ENCODE measurements around the gene ZNF385C. TPM values are rescaled to one million over a fixed set of nuclear protein-coding genes. Genes with fewer than 3 reads are reported as not detected.

ZNF385C gene
- total and polyA plus RNA-seq, 2 donors (not counting 1 experiment from before 2014, with no cell fraction given), result under 0.01 to 0.03 TPM

DNA sequence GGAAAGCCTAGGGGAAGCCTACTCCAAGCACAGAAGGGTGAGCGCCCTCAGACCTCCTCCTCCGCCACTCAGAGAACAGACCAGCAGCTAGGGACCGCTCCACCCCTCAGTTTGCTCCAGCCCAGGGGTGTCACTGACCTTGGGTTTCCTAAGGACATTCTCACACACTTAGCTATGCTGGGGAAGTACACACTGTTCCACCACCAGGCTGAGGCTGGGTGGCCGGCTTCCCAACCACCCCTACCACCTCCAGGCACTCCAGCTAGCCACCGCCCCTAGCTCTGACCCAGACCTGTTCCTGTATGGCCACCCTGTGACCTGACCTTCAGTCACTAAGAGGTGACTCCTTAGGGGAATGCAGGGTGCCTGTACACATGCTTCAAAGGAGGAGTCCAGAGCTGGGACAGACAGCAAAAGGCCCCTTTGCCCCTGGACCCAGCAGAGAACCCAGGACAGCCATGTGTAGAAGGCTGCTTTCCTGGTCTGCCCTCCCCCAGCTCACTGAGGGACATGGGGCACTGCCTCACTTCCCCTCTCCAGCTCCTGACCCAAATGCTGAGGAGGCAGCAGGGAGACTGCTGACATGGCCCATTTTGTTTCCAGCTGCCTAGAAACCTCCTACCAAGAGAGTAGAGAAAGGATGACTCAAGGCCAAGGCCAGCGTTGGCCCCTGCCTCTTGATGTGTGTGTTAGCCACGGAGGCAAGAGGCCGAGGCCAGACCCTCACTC, 31.0 kb upstream of the ZNF385C start:
- peaks cover 20% of the 10 kb centered on the region for H3K4me1 ChIP-seq (ENCODE audit: control insufficient read depth, extremely low read depth, insufficient read depth, low read length)
- no peaks in the 10 kb centered on the region for H4K20me1 ChIP-seq (ENCODE audit: control insufficient read depth, extremely low read depth, insufficient read depth, low read length)

DNA sequence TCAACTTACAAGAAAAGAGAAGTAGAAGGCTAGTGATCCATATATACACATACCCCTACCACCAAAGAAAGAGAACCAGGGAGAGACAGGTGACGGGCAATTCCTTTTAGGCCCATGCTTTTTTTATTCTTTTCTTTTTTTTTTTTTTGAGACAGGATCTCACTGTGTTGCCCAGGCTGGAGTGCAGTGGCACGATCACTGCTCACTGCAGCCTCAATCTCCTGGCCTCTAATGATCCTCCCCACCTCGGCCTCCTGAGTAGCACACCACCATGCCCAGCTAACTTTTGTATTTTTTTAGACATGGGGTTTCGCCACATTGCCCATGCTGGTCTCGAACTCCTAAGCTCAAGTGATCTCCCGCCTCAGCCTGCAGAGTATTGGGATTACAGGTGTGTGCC, 29.1 kb upstream of the ZNF385C start:
- DNase-seq (ENCODE audit: low read depth in 2 of 2), result no peak
- no peak overlapping the region for H3K4me3 ChIP-seq (replicated peaks in 1 of 4; ENCODE audit: control extremely low read depth in 1 of 4, insufficient read depth in 1 of 4, low read depth in 3 of 4, low read length in 4 of 4)
- H3K36me3 ChIP-seq (ENCODE audit: control insufficient read depth, insufficient read depth, low read length), result peaks cover 22% of the 10 kb centered on the region

More for the DNA sequence above, 31.0 kb upstream of the ZNF385C start:
- no peaks in the 10 kb centered on the region for H3K27me3 ChIP-seq (ENCODE audit: control insufficient read depth, insufficient read depth, low read length)
- H3K9me3 ChIP-seq (ENCODE audit: control insufficient read depth, insufficient read depth, low read depth, low read length), result no peaks in the 10 kb centered on the region
- H3K36me3 ChIP-seq (ENCODE audit: control insufficient read depth, insufficient read depth, low read length), result peaks cover 22% of the 10 kb centered on the region
- DNase-seq (ENCODE audit: low read depth in 2 of 2), result no peak
- TF ChIP-seq, protein P1, sequence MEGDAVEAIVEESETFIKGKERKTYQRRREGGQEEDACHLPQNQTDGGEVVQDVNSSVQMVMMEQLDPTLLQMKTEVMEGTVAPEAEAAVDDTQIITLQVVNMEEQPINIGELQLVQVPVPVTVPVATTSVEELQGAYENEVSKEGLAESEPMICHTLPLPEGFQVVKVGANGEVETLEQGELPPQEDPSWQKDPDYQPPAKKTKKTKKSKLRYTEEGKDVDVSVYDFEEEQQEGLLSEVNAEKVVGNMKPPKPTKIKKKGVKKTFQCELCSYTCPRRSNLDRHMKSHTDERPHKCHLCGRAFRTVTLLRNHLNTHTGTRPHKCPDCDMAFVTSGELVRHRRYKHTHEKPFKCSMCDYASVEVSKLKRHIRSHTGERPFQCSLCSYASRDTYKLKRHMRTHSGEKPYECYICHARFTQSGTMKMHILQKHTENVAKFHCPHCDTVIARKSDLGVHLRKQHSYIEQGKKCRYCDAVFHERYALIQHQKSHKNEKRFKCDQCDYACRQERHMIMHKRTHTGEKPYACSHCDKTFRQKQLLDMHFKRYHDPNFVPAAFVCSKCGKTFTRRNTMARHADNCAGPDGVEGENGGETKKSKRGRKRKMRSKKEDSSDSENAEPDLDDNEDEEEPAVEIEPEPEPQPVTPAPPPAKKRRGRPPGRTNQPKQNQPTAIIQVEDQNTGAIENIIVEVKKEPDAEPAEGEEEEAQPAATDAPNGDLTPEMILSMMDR (conservative IDR thresholded peaks at IDR 0.05 in 1 of 2, IDR thresholded peaks at IDR 0.05 in 1 of 2; ENCODE audit: low read depth in 1 of 2, low read length in 2 of 2), result no peak
- TF ChIP-seq EZH2 (IDR thresholded peaks at IDR 0.05; ENCODE audit: low read length, missing control alignments), result no peak
- H2AFZ ChIP-seq (ENCODE audit: low read length), result no peak overlapping the region
- no peak overlapping the region for H3K4me3 ChIP-seq (replicated peaks in 1 of 4; ENCODE audit: control extremely low read depth in 1 of 4, insufficient read depth in 1 of 4, low read depth in 3 of 4, low read length in 4 of 4)
- H3K79me2 ChIP-seq (ENCODE audit: control insufficient read depth, insufficient read depth, low read length), result peaks cover 40% of the 10 kb centered on the region
- no peak overlapping the region for H3K9ac ChIP-seq (ENCODE audit: insufficient read depth, low read length)
- no peak overlapping the region for H3K4me2 ChIP-seq (ENCODE audit: extremely low read depth, insufficient read depth, low read length)
- no peak overlapping the region for H3K27ac ChIP-seq (ENCODE audit: insufficient read depth, low read length)

DNA sequence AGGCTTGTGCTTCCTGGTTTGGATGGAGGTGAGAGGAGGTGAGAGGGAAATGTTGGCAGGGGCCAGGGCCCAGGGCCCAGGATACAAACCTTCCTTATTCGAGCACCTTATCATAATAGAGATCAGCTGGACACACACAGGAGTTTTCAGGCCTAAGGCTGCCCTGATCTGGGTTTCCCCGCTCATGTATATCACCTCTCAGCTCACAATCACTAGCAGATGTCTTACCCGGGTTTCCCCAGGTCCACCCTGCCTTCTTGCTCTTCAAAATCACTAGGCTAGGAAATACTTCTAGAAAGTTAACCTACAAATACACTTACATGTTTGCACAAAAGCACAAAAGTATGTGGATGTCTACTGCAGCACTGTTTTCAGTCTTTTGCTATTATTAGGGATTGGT, 28.6 kb upstream of the ZNF385C start:
- Histone ChIP-seq H3K4me1 (ENCODE audit: control insufficient read depth, extremely low read depth, insufficient read depth, low read length) (peaks cover under 1% of the 10 kb centered on the region), H3K79me2 (ENCODE audit: control insufficient read depth, insufficient read depth, low read length) (peaks cover 19% of the 10 kb centered on the region), H3K4me3 (replicated peaks in 1 of 4; ENCODE audit: control extremely low read depth in 1 of 4, insufficient read depth in 1 of 4, low read depth in 3 of 4, low read length in 4 of 4) (no peak overlapping the region), H3K9ac (ENCODE audit: insufficient read depth, low read length) (no peak overlapping the region), H2AFZ (ENCODE audit: low read length) (no peak overlapping the region), H3K27ac (ENCODE audit: insufficient read depth, low read length) (no peak overlapping the region), H4K20me1 (ENCODE audit: control insufficient read depth, extremely low read depth, insufficient read depth, low read length) (no peaks in the 10 kb centered on the region), H3K9me3 (ENCODE audit: control insufficient read depth, insufficient read depth, low read depth, low read length) (no peaks in the 10 kb centered on the region), H3K4me2 (ENCODE audit: extremely low read depth, insufficient read depth, low read length) (no peak overlapping the region), H3K36me3 (ENCODE audit: control insufficient read depth, insufficient read depth, low read length) (peaks cover 22% of the 10 kb centered on the region), H3K27me3 (ENCODE audit: control insufficient read depth, insufficient read depth, low read length) (no peaks in the 10 kb centered on the region)
- no peak for TF ChIP-seq EZH2 (IDR thresholded peaks at IDR 0.05; ENCODE audit: low read length, missing control alignments)
- TF ChIP-seq, protein P1 (conservative IDR thresholded peaks at IDR 0.05 in 1 of 2, IDR thresholded peaks at IDR 0.05 in 1 of 2; ENCODE audit: low read depth in 1 of 2, low read length in 2 of 2), result no peak
- DNase-seq (ENCODE audit: low read depth in 2 of 2), result no peak

More for the DNA sequence above, 29.1 kb upstream of the ZNF385C start:
- H4K20me1 ChIP-seq (ENCODE audit: control insufficient read depth, extremely low read depth, insufficient read depth, low read length), result no peaks in the 10 kb centered on the region
- TF ChIP-seq, protein P1 (conservative IDR thresholded peaks at IDR 0.05 in 1 of 2, IDR thresholded peaks at IDR 0.05 in 1 of 2; ENCODE audit: low read depth in 1 of 2, low read length in 2 of 2), result no peak
- no peak for TF ChIP-seq EZH2 (IDR thresholded peaks at IDR 0.05; ENCODE audit: low read length, missing control alignments)
- peaks cover 23% of the 10 kb centered on the region for H3K79me2 ChIP-seq (ENCODE audit: control insufficient read depth, insufficient read depth, low read length)
- no peak overlapping the region for H2AFZ ChIP-seq (ENCODE audit: low read length)
- no peak overlapping the region for H3K4me2 ChIP-seq (ENCODE audit: extremely low read depth, insufficient read depth, low read length)
- no peaks in the 10 kb centered on the region for H3K9me3 ChIP-seq (ENCODE audit: control insufficient read depth, insufficient read depth, low read depth, low read length)
- H3K27ac ChIP-seq (ENCODE audit: insufficient read depth, low read length), result no peak overlapping the region
- no peak overlapping the region for H3K9ac ChIP-seq (ENCODE audit: insufficient read depth, low read length)
- H3K27me3 ChIP-seq (ENCODE audit: control insufficient read depth, insufficient read depth, low read length), result no peaks in the 10 kb centered on the region
- H3K4me1 ChIP-seq (ENCODE audit: control insufficient read depth, extremely low read depth, insufficient read depth, low read length), result peaks cover 4% of the 10 kb centered on the region
